GM08714 (cell line): Measurements from ENCODE around the gene TMEM272.

Source experiments
- H3K4me3 ChIP-seq: fragments of 200-500 bp; sonication (Bioruptor generic); 2 replicates; pipeline ENCODE4 v1.5.1; 2014; ENCODE audit warnings: mild to moderate bottlenecking, low read length, inconsistent platforms
- ZNF274 ChIP-seq: IDR thresholded peaks from 2 replicates; pipeline ENCODE4 v1.6.1; 2012; ENCODE audit warnings: mild to moderate bottlenecking, low read depth, low read length

Gene TMEM272

DNA sequence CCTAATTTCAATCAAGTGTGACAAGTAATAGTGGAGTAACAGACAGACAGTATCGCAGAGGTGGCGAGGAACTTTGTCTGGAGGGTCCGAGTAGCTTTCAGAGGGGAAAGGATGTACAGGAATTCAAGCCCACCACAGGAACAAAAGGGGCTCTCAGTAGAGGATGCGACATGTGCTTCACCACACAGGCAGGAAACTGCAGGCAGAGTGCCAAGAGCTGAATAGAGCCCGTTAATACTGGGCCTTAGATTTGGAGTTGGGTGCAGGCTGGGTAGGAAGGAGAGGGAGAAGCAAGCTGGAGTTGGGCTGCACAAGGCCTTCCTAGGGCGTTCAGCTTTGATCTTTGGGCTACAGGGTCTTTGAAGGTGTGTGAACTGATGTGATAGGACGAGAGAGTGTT is 18.0 kb upstream of the TMEM272 start:
- TF ChIP-seq ZNF274, result no peak
- H3K4me3 ChIP-seq, result no peak overlapping the region

DNA sequence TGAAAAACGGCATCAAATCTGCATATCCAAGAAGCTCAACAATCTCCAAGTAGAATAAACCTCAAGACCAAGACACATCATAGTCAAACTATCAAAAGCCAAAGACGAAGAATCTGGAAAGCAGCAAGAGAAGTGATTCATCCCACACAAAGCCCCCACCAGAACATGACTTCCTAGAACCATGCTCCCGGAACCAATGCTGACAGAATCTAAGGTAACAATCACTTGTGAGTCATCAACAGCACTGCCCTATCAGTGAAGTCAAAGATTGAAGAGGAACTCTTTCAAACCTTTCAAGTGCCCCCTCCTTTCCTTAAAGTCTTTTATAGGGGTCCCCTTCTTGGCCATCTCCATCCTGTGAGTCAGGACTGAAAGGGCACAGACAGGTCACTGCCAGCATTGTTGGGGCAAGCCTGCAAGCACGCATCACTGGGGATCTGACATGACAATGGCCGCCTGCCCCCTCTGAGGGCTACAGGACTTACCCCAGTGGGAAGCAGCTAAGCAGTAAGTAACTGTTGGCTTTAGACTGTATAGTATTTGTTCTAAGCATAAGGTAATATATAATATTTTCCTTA is 16.8 kb upstream of the TMEM272 start, which contains the start of gene CCDC70:
Gene CCDC70, plus strand, starts transcription at position 247 of the 578 bp plus-strand sequence. CDS start 3,443 bp downstream, outside the sequence.
- no peak for TF ChIP-seq ZNF274
- no peak within 1 kb of the TSS for H3K4me3 ChIP-seq

DNA sequence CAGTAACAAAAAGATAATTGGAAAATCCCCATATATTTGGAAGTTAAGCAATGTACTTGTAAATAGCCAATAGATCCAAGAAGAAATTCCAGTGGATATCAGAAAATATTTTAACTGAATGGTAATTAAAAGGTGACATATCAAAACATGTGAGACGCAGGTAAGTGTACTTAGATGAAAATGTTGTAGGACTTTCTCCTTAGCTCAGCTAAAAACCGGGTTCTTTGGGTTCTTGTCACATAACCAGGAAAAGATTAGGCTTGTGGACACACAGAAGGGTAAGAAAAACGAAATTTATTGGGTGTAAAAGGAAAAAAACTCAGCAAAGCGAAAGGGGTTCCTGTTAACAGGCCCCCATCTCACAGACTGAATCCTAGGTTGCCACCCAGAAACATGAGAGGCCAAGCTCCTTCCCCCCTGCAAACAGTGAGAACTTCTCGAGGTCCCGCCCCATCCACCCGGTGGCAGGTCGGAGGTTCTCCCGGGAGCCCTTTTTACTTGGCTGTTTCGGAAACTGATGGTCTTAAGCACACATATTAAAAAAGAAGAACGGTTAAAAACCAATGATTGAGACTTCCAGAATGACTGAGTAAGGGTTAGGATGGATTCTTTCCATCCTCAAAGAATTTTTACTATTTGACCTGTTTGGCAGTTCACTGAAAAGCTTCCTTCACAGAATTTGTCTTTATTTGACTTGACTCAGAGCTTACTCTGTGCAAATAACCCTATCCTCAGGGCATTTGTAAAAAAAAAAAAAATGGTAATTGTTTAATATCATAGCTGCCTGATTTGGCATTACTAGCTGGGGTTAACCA is 13.7 kb upstream of the TMEM272 start:
- no peak for TF ChIP-seq ZNF274
- no peak overlapping the region for H3K4me3 ChIP-seq

DNA sequence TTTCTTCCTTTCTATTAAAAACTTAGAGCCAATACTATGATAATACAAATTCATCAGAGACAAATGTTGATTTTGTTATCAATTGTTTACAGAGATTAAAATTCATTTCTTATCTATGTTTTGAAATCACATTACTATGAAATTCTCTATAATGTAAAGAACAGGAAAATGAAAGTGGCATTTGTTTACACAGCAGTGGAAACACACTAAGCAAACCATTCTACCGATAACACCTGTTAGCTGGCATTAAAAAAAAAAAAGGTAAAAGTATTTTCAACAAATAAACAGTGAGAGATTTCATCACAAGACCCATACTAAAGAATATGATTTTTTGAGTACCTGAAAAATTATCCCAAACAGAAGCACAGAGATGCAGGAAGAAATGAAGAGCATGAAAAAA is 12.0 kb upstream of the TMEM272 start:
- H3K4me3 ChIP-seq, result no peak overlapping the region
- no peak for TF ChIP-seq ZNF274

DNA sequence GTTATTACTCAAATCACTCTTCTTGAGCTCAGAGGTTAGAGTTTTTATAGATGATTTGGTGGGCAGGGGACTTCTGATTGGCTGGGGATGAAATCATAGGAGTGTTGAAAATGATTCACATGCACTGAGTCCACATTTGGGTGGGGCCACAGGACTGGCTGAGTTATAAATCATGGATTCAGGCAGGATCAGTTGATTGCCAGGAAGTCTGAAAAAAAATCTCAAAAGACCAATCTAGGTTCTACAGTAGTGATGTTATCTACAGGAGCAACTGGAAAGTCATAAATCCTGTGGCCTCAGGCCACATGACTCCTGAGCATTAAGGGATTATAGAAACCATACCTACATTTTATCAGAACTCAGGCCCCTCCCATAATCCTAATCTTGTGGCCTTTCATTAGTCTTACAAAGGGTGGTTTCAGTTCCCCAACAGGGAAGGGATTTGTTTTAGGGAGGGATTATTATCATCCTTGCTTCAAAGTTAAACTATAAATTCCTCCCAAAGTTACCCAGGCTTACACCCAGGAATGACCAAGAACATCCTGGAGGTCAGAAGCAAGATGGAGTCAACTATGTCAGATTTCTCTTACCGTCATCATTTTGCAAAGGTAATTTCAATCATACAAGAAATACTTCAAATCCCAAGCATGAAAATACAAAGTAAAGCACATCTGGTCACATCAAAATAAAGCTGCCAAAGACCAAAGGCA is 11.2 kb upstream of the TMEM272 start:
- no peak overlapping the region for H3K4me3 ChIP-seq
- no peak for TF ChIP-seq ZNF274

GRCh38 chr13:51849145-51850101 is 4.4 kb upstream of the TMEM272 start:
- no peak overlapping the region for H3K4me3 ChIP-seq
- no peak for TF ChIP-seq ZNF274

- H3K4me3 ChIP-seq, result no peak overlapping the region
- no peak for TF ChIP-seq ZNF274
Observed at GRCh38 chr13:51848674-51849073, 3.7 kb upstream of the TMEM272 start.

DNA sequence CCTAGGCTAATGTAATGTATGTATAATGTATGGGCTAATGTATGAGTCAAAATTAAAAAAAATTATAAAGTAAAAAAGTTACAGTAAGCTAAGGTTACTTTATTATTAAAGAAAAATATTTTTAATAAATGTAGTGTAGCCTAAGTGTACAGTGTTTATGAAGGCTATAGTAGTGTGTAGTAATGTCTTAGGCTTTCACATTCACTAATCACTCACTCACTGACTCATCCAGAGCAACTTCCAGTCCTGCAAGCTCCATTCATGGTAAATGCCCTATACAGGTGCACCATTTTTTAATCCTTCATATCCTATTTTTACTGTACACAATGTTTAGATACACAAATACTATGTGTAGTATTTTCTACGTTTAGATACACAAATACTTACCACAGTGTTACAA is 1.8 kb upstream of the TMEM272 start:
- no peak for TF ChIP-seq ZNF274
- no peak overlapping the region for H3K4me3 ChIP-seq

- TF ChIP-seq ZNF274, result no peak
- H3K4me3 ChIP-seq, result no peak overlapping the region
Observed at GRCh38 chr13:51845574-51846318, 769 bp upstream of the TMEM272 start.

- no peak for TF ChIP-seq ZNF274
- no peak overlapping the region for H3K4me3 ChIP-seq
Observed at GRCh38 chr13:51843529-51843928, 1.4 kb downstream of the TMEM272 start.

DNA sequence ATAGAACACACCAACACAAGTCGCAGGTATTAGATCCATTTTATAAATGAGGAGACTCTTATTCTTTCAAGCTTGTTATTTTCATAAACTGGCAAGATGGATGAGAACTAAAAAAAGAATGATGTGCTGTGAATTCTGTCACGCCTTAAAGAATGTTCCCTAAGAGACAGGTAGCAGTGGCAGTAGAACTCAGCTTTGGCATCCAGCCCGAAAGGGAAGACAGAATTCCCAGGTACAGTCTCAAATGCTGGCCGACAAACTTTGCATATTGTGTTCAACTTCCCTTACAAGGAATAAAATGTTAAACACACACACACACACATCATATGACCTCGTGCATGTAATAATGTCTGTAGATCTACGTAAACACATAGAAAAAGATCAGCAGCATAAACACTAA is 3.2 kb downstream of the TMEM272 start:
- TF ChIP-seq ZNF274, result no peak
- H3K4me3 ChIP-seq, result no peak overlapping the region

DNA sequence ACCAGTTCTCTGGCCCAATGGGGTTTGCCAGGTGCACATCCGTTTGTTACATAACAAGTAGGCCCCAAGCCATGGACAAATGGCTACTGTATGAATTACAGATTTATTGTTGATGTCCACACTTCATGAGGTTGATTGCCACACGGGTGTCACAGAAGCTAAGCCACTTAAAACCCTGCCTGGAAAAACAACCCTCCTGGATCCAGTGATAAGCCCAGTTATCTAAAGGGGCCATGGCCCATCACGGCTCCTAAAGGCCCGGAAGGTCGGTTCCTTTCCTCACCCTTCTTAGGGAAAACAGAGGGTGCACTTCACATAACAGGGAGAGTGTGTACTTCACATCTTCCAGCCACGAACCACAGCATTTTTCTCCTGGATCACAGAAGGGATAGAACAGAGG is 4.1 kb downstream of the TMEM272 start:
- H3K4me3 ChIP-seq, result no peak overlapping the region
- no peak for TF ChIP-seq ZNF274
